Activated B cell treated with CpG ODN at 0.5 μM for 24 hours (primary cell): ENCODE data around the gene IPO9. TPM values are rescaled to one million over a fixed set of nuclear protein-coding genes. Genes with fewer than 3 reads are reported as not detected.

ENCODE experiments used
- ATAC-seq: fragments of 200-7000 bp; cut with Tn5 transposase; one replicate; pipeline ENCODE4 v1.10.0; 2021; ENCODE audit warnings: low read depth, mild to moderate bottlenecking, moderate library complexity
- CTCF ChIA-PET: fragments of 350-600 bp; sonication (Branson Sonifier 250); formaldehyde crosslinking; loops from one replicate; lab custom pipeline; 2021; ENCODE audit warnings: antibody characterized with exemption; lab: Charles Lee
- POLR2A ChIA-PET: fragments of 350-600 bp; sonication (Branson Sonifier 250); formaldehyde crosslinking; loops from one replicate; lab custom pipeline; 2021; ENCODE audit warnings: antibody characterized with exemption; lab: Charles Lee
- DNase-seq: peaks from one replicate; pipeline ENCODE4 v3.0.0; 2022
- H3K27ac Mint-ChIP-seq: one replicate; pipeline ENCODE4 v1.8.0; 2020; ENCODE audit warnings: mixed read lengths
- H3K27me3 Mint-ChIP-seq: one replicate; pipeline ENCODE4 v1.8.0; 2021; ENCODE audit warnings: mixed read lengths
- H3K36me3 Mint-ChIP-seq: one replicate; pipeline ENCODE4 v1.8.0; 2021; ENCODE audit warnings: low read depth, mixed read lengths
- H3K4me1 Mint-ChIP-seq: one replicate; pipeline ENCODE4 v1.8.0; 2021; ENCODE audit warnings: mixed read lengths
- H3K4me3 Mint-ChIP-seq: one replicate; pipeline ENCODE4 v1.8.0; 2020; ENCODE audit warnings: mild to moderate bottlenecking, mixed read lengths
- H3K9me3 Mint-ChIP-seq: one replicate; pipeline ENCODE4 v1.8.0; 2020; ENCODE audit warnings: mixed read lengths
- CTCF ChIP-seq: fragments of 200-600 bp; IDR thresholded peaks from one replicate; pipeline ENCODE4 v1.8.0; 2022; ENCODE audit warnings: antibody characterized with exemption, mild to moderate bottlenecking
- intact Hi-C: fragments of 100-400 bp; cut with micrococcal nuclease; formaldehyde crosslinking; loops from one replicate; pipeline ENCODE4 v1.15.1; 2024
- total RNA-seq: library from RNA; stranded (reverse); gene quantifications from 2 replicates; pipeline ENCODE4 v1.2.3, GENCODE V29; 2022

IPO9 gene
- total RNA-seq, 1 donor from 2014 or later, result 48.2 TPM

GRCh38 chr1:201917362-201918033, 88.5 kb downstream of the IPO9 start:
- Mint-ChIP-seq H3K36me3 (no peaks in the 10 kb centered on the region), H3K9me3 (no peaks in the 10 kb centered on the region), H3K27me3 (peaks cover 17% of the 10 kb centered on the region), H3K4me3 (no peak overlapping the region), H3K27ac (no peak overlapping the region), H3K4me1 (no peaks in the 10 kb centered on the region)
- ChIA-PET POLR2A (no interaction called here), CTCF (no interaction called here)
- no peak for DNase-seq
- intact Hi-C loops, result no loop called here
- no peak for ATAC-seq
- TF ChIP-seq CTCF, result no peak

- Mint-ChIP-seq H3K4me3 (no peak overlapping the region), H3K9me3 (no peaks in the 10 kb centered on the region), H3K4me1 (no peaks in the 10 kb centered on the region), H3K36me3 (no peaks in the 10 kb centered on the region), H3K27me3 (peaks cover 17% of the 10 kb centered on the region), H3K27ac (no peak overlapping the region)
- no peak for TF ChIP-seq CTCF
- no peak for ATAC-seq
- intact Hi-C loops, result no loop called here
- DNase-seq, result no peak
- ChIA-PET POLR2A (no interaction called here), CTCF (no interaction called here)
These were observed 89.4 kb downstream of the IPO9 start for GRCh38 chr1:201918343-201918742.

GRCh38 chr1:201921952-201922558, 93.1 kb downstream of the IPO9 start:
- Mint-ChIP-seq H3K36me3 (no peaks in the 10 kb centered on the region), H3K4me3 (no peak overlapping the region), H3K9me3 (no peaks in the 10 kb centered on the region), H3K27ac (no peak overlapping the region), H3K27me3 (peaks cover 16% of the 10 kb centered on the region), H3K4me1 (no peaks in the 10 kb centered on the region)
- DNase-seq (no peak), ATAC-seq (no peak)
- intact Hi-C loops, result no loop called here
- TF ChIP-seq CTCF, result no peak
- CTCF ChIA-PET, result no interaction called here
- POLR2A ChIA-PET, result no interaction called here

- Mint-ChIP-seq H3K9me3 (no peaks in the 10 kb centered on the region), H3K27ac (no peak overlapping the region), H3K4me3 (no peak overlapping the region), H3K36me3 (no peaks in the 10 kb centered on the region), H3K27me3 (peaks cover 16% of the 10 kb centered on the region), H3K4me1 (no peaks in the 10 kb centered on the region)
- DNase-seq (no peak), ATAC-seq (no peak)
- intact Hi-C loops, result no loop called here
- POLR2A ChIA-PET, result no interaction called here
- CTCF ChIA-PET, result no interaction called here
- no peak for TF ChIP-seq CTCF
These were observed 96.3 kb downstream of the IPO9 start for GRCh38 chr1:201925301-201925567.

- Mint-ChIP-seq H3K27ac (no peak overlapping the region), H3K27me3 (peaks cover 13% of the 10 kb centered on the region), H3K4me1 (no peaks in the 10 kb centered on the region), H3K9me3 (no peaks in the 10 kb centered on the region), H3K4me3 (no peak overlapping the region), H3K36me3 (no peaks in the 10 kb centered on the region)
- ChIA-PET CTCF (no interaction called here), POLR2A (no interaction called here)
- ATAC-seq, result no peak
- no peak for TF ChIP-seq CTCF
- intact Hi-C loops, result no loop called here
- DNase-seq, result no peak
These were observed 97.2 kb downstream of the IPO9 start for GRCh38 chr1:201925981-201926645.
